Lower lobe of right lung (tissue), 2 donors: ENCODE measurements around the gene SLC39A11. TPM values are rescaled to one million over a fixed set of nuclear protein-coding genes. Genes with fewer than 3 reads are reported as not detected.
A peak's percentile ranks its signal among the peaks of the same experiment; 100 is the strongest.

Source experiments
- ATAC-seq, 2 donors: fragments of 200-7000 bp; cut with Tn5 transposase; one replicate each; pipeline ENCODE4 v1.9.1; 2020 to 2022; ENCODE audit warnings: mild to moderate bottlenecking in 2 of 2, moderate library complexity in 2 of 2
- DNase-seq: peaks from one replicate; pipeline ENCODE4 v3.0.0-alpha.2; 2020
- H3K27ac ChIP-seq: fragments of 200-600 bp; one replicate; pipeline ENCODE4 v1.8.0; 2022
- H3K27me3 ChIP-seq: fragments of 200-600 bp; one replicate; pipeline ENCODE4 v1.8.0; 2022; ENCODE audit warnings: low read depth
- H3K36me3 ChIP-seq: fragments of 200-600 bp; one replicate; pipeline ENCODE4 v1.8.0; 2022; ENCODE audit warnings: mild to moderate bottlenecking
- H3K4me1 ChIP-seq: fragments of 200-600 bp; one replicate; pipeline ENCODE4 v1.8.0; 2022
- H3K4me3 ChIP-seq: fragments of 200-600 bp; one replicate; pipeline ENCODE4 v1.8.0; 2022; ENCODE audit warnings: mild to moderate bottlenecking
- H3K9me3 ChIP-seq: fragments of 200-600 bp; one replicate; pipeline ENCODE4 v1.8.0; 2022
- intact Hi-C: fragments of 100-400 bp; cut with DNase I; formaldehyde crosslinking; loops from one replicate; pipeline ENCODE4 v1.11.0; 2022
- total RNA-seq: library from RNA; stranded (reverse); fragmentation: NEBNext Ultra II Directional; extraction: Animal tissue kit (Norgen Biotek cat#: 25700); gene quantifications from one replicate; pipeline ENCODE4 v1.2.1, GENCODE V29; 2021
- TF ChIP-seq, protein P1 (sequence below): fragments of 200-600 bp; IDR thresholded peaks from one replicate; pipeline ENCODE4 v1.8.0; 2022; ENCODE audit warnings: antibody characterized with exemption, mild to moderate bottlenecking
- donor health status: DM: no; HTN: yes; CAD: no; lungs with severe emphysema.

The SLC39A11 gene
- total RNA-seq, 1 donor from 2014 or later: 39.7 TPM

GRCh38 chr17:72603420-72604242 is 488.9 kb downstream of the SLC39A11 start:
- peaks cover 6% of the 10 kb centered on the region for H3K27me3 ChIP-seq
- no peaks in the 10 kb centered on the region for H3K36me3 ChIP-seq
- intact Hi-C loops: no loop called here
- no peaks in the 10 kb centered on the region for H3K9me3 ChIP-seq
- ATAC-seq (no peak), DNase-seq (no peak)
- no peaks in the 10 kb centered on the region for H3K4me1 ChIP-seq
- no peak overlapping the region for H3K4me3 ChIP-seq
- H3K27ac ChIP-seq: no peak overlapping the region
- TF ChIP-seq, protein P1, sequence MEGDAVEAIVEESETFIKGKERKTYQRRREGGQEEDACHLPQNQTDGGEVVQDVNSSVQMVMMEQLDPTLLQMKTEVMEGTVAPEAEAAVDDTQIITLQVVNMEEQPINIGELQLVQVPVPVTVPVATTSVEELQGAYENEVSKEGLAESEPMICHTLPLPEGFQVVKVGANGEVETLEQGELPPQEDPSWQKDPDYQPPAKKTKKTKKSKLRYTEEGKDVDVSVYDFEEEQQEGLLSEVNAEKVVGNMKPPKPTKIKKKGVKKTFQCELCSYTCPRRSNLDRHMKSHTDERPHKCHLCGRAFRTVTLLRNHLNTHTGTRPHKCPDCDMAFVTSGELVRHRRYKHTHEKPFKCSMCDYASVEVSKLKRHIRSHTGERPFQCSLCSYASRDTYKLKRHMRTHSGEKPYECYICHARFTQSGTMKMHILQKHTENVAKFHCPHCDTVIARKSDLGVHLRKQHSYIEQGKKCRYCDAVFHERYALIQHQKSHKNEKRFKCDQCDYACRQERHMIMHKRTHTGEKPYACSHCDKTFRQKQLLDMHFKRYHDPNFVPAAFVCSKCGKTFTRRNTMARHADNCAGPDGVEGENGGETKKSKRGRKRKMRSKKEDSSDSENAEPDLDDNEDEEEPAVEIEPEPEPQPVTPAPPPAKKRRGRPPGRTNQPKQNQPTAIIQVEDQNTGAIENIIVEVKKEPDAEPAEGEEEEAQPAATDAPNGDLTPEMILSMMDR: no peak

DNA sequence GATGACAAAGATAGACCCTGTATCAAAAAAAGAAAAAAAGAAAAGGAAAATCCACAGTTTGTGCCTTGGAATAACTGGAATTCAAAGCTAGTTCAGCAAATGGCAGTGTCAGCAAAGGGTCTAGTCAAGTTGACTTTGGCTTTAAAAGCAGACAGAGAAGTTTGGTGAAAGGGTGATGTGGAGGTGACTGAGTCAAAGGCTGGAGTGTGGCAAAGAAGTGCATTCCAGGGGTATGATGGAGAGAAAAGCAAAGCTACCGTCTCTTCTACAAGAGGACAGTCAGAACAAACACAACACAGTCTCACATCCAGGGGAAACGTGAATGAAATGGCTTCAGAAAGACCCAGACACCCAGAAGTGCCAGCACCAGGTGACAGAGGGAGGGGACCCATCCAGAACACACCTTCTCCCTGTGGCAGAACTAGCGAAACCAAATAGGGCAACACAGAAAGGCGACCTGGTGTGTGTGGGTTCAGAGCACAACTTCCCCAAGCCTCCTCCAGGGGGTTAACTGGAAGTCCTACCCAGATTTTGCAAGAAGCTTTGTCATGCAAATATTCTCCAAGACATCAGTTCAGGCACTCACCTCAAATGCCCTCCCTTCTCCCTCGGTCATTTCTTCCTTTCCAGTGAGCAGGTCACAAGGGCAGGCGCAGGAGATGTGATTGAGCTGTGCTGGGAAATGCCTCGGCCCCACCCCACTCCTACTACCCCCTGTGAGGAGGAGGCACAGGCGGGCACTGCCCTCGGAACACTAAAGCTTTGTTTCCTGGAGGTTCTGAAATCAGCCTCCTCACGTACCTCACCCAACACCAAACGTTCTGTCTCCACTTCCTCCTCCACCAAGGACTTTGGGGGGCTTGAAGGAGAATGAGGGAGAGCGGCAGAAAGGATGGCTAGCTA is 489.7 kb downstream of the SLC39A11 start:
- Histone ChIP-seq H3K27me3 (peaks cover 6% of the 10 kb centered on the region), H3K4me1 (no peaks in the 10 kb centered on the region), H3K9me3 (no peaks in the 10 kb centered on the region), H3K27ac (no peak overlapping the region), H3K36me3 (no peaks in the 10 kb centered on the region), H3K4me3 (no peak overlapping the region)
- DNase-seq (peak; percentile 50), ATAC-seq (peak in 1 of 2 donors; percentile 67)
- intact Hi-C loops: no loop called here
- TF ChIP-seq, protein P1: no peak

DNA sequence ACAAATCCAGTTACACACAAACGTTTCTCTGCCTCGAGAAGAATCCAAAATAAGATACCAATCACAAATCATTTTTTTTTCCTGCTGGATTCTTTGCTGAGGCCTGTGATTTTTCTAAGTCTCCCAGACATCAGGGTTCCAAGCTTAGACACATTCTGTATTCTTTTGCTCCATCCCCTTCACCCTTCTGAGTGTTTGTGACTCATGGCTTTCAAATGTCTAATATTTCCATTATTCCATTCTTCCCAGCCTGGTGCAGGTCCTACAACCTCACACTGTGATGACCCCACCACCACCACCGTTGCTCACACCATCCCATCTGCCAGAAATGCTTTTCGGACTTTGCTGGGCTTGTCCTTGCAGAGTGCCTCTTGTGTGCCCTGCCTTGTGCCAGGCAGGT is 491.6 kb downstream of the SLC39A11 start:
- no peak overlapping the region for H3K4me3 ChIP-seq
- H3K27ac ChIP-seq: no peak overlapping the region
- intact Hi-C loops: no loop called here
- H3K9me3 ChIP-seq: no peaks in the 10 kb centered on the region
- H3K36me3 ChIP-seq: no peaks in the 10 kb centered on the region
- peaks cover 10% of the 10 kb centered on the region for H3K27me3 ChIP-seq
- ATAC-seq (no peak), DNase-seq (no peak)
- TF ChIP-seq, protein P1: no peak
- H3K4me1 ChIP-seq: no peaks in the 10 kb centered on the region

- H3K27me3 ChIP-seq: peaks cover 10% of the 10 kb centered on the region
- H3K4me3 ChIP-seq: no peak overlapping the region
- H3K9me3 ChIP-seq: no peaks in the 10 kb centered on the region
- H3K27ac ChIP-seq: no peak overlapping the region
- no peaks in the 10 kb centered on the region for H3K36me3 ChIP-seq
- H3K4me1 ChIP-seq: no peaks in the 10 kb centered on the region
- intact Hi-C loops: no loop called here
- no peak for ATAC-seq
- TF ChIP-seq, protein P1: no peak
- no peak for DNase-seq
These were observed 492.6 kb downstream of the SLC39A11 start for GRCh38 chr17:72599891-72600290.

- H3K36me3 ChIP-seq: no peaks in the 10 kb centered on the region
- peaks cover 10% of the 10 kb centered on the region for H3K27me3 ChIP-seq
- H3K4me3 ChIP-seq: no peak overlapping the region
- ATAC-seq: no peak
- TF ChIP-seq, protein P1: no peak
- intact Hi-C loops: no loop called here
- H3K27ac ChIP-seq: no peak overlapping the region
- DNase-seq: no peak
- H3K4me1 ChIP-seq: no peaks in the 10 kb centered on the region
- no peaks in the 10 kb centered on the region for H3K9me3 ChIP-seq
These were observed 493.8 kb downstream of the SLC39A11 start for GRCh38 chr17:72598695-72599094.
